ENCODE results near the gene ADAMTS15. TPM values are rescaled to one million over a fixed set of nuclear protein-coding genes. Genes with fewer than 3 reads are reported as not detected.

ADAMTS15 gene
- total RNA-seq, 1 donor from 2014 or later = 0.20 TPM

- peaks cover 6% of the 10 kb centered on the region for H3K27me3 Mint-ChIP-seq (ENCODE audit: unreplicated experiment)
- no peak overlapping the region for H3K27ac Mint-ChIP-seq (ENCODE audit: unreplicated experiment)
- H3K4me1 Mint-ChIP-seq (ENCODE audit: low read depth, unreplicated experiment) = peaks cover 10% of the 10 kb centered on the region
- TF ChIP-seq CTCF (IDR thresholded peaks at IDR 0.05; ENCODE audit: partially characterized antibody, unreplicated experiment) = no peak
- no peak overlapping the region for H3K4me3 Mint-ChIP-seq (ENCODE audit: unreplicated experiment)
- peaks cover 2% of the 10 kb centered on the region for H3K9me3 Mint-ChIP-seq (ENCODE audit: unreplicated experiment)
- no peaks in the 10 kb centered on the region for H3K36me3 Mint-ChIP-seq (ENCODE audit: unreplicated experiment)
- no peak for DNase-seq
Observed at GRCh38 chr11:130403271-130403804, 45.1 kb upstream of the ADAMTS15 start.

- Mint-ChIP-seq H3K4me1 (ENCODE audit: low read depth, unreplicated experiment) (peaks cover 10% of the 10 kb centered on the region), H3K4me3 (ENCODE audit: unreplicated experiment) (no peak overlapping the region), H3K27me3 (ENCODE audit: unreplicated experiment) (peaks cover 6% of the 10 kb centered on the region), H3K36me3 (ENCODE audit: unreplicated experiment) (no peaks in the 10 kb centered on the region), H3K27ac (ENCODE audit: unreplicated experiment) (no peak overlapping the region), H3K9me3 (ENCODE audit: unreplicated experiment) (peaks cover 2% of the 10 kb centered on the region)
- no peak for DNase-seq
- TF ChIP-seq CTCF (IDR thresholded peaks at IDR 0.05; ENCODE audit: partially characterized antibody, unreplicated experiment) = no peak
Observed at GRCh38 chr11:130403967-130404366, 44.5 kb upstream of the ADAMTS15 start.

GRCh38 chr11:130404727-130405126, 43.7 kb upstream of the ADAMTS15 start:
- Mint-ChIP-seq H3K4me1 (ENCODE audit: low read depth, unreplicated experiment) (peaks cover 10% of the 10 kb centered on the region), H3K27ac (ENCODE audit: unreplicated experiment) (no peak overlapping the region), H3K9me3 (ENCODE audit: unreplicated experiment) (peaks cover 1% of the 10 kb centered on the region), H3K36me3 (ENCODE audit: unreplicated experiment) (no peaks in the 10 kb centered on the region), H3K4me3 (ENCODE audit: unreplicated experiment) (no peak overlapping the region), H3K27me3 (ENCODE audit: unreplicated experiment) (peaks cover 7% of the 10 kb centered on the region)
- TF ChIP-seq CTCF (IDR thresholded peaks at IDR 0.05; ENCODE audit: partially characterized antibody, unreplicated experiment) = no peak
- no peak for DNase-seq

- Mint-ChIP-seq H3K27me3 (ENCODE audit: unreplicated experiment) (peaks cover 4% of the 10 kb centered on the region), H3K27ac (ENCODE audit: unreplicated experiment) (no peak overlapping the region), H3K4me3 (ENCODE audit: unreplicated experiment) (no peak overlapping the region), H3K9me3 (ENCODE audit: unreplicated experiment) (no peaks in the 10 kb centered on the region), H3K36me3 (ENCODE audit: unreplicated experiment) (no peaks in the 10 kb centered on the region), H3K4me1 (ENCODE audit: low read depth, unreplicated experiment) (peaks cover 10% of the 10 kb centered on the region)
- no peak for DNase-seq
- no peak for TF ChIP-seq CTCF (IDR thresholded peaks at IDR 0.05; ENCODE audit: partially characterized antibody, unreplicated experiment)
Observed at GRCh38 chr11:130405428-130405827, 43.0 kb upstream of the ADAMTS15 start.

GRCh38 chr11:130407978-130408377, 40.5 kb upstream of the ADAMTS15 start:
- Mint-ChIP-seq H3K9me3 (ENCODE audit: unreplicated experiment) (no peaks in the 10 kb centered on the region), H3K27ac (ENCODE audit: unreplicated experiment) (no peak overlapping the region), H3K36me3 (ENCODE audit: unreplicated experiment) (no peaks in the 10 kb centered on the region), H3K4me3 (ENCODE audit: unreplicated experiment) (no peak overlapping the region), H3K4me1 (ENCODE audit: low read depth, unreplicated experiment) (peaks cover 7% of the 10 kb centered on the region), H3K27me3 (ENCODE audit: unreplicated experiment) (peaks cover 1% of the 10 kb centered on the region)
- no peak for TF ChIP-seq CTCF (IDR thresholded peaks at IDR 0.05; ENCODE audit: partially characterized antibody, unreplicated experiment)
- no peak for DNase-seq

Data from glutamatergic neuron (in vitro differentiated cells).